Ascending aorta (tissue), 2 donors: ENCODE data around the gene RPRM. TPM values are rescaled to one million over a fixed set of nuclear protein-coding genes. Genes with fewer than 3 reads are reported as not detected.

Experiments
- DNase-seq, 2 donors: peaks; one replicate each; pipeline ENCODE4 v3.0.0-alpha.2; 2019; ENCODE audit warnings: low spot score in 2 of 2
- H3K27ac ChIP-seq, 2 donors: fragments of 200-600 bp; sonication (generic); one replicate each; pipeline ENCODE4 v1.5.1; 2016 to 2017; ENCODE audit warnings: mild to moderate bottlenecking in 1 of 2
- H3K27me3 ChIP-seq: fragments of 200-600 bp; sonication (generic); one replicate; pipeline ENCODE4 v1.5.1; 2017
- H3K36me3 ChIP-seq, 2 donors: fragments of 200-600 bp; sonication (generic); one replicate each; pipeline ENCODE4 v1.5.1; 2016
- H3K4me1 ChIP-seq, 2 donors: fragments of 200-600 bp; sonication (generic); one replicate each; pipeline ENCODE4 v1.5.1; 2016 to 2017; ENCODE audit warnings: mild to moderate bottlenecking in 1 of 2
- H3K4me3 ChIP-seq, 2 donors: fragments of 200-600 bp; sonication (generic); one replicate each; pipeline ENCODE4 v1.5.1; 2016 to 2017; ENCODE audit warnings: mild to moderate bottlenecking in 1 of 2
- H3K9me3 ChIP-seq, 2 donors: fragments of 200-600 bp; sonication (generic); one replicate each; pipeline ENCODE4 v1.5.1; 2016
- intact Hi-C: fragments of 100-400 bp; cut with DNase I; formaldehyde crosslinking; loops from one replicate; pipeline ENCODE4 v1.15.1; 2023
- total RNA-seq: library from RNA; depleted of rRNA; stranded (reverse); fragments of >200 nt; gene quantifications from one replicate; pipeline ENCODE4 v1.1.0, GENCODE V29; 2016
- TF ChIP-seq, protein P1 (sequence below), 3 experiments: fragments of 200-600 bp in 2 of 3; fragments of 450-650 bp in 1 of 3; sonication (generic) in 2 of 3; IDR thresholded peaks; one replicate each; pipeline ENCODE4 v1.5.1; 2016 to 2019; ENCODE audit warnings: antibody characterized with exemption in 3 of 3, mild to moderate bottlenecking in 1 of 3, moderate library complexity in 1 of 3

The RPRM gene
- total RNA-seq, 1 donor from 2014 or later, result not detected

- TF ChIP-seq, protein P1, sequence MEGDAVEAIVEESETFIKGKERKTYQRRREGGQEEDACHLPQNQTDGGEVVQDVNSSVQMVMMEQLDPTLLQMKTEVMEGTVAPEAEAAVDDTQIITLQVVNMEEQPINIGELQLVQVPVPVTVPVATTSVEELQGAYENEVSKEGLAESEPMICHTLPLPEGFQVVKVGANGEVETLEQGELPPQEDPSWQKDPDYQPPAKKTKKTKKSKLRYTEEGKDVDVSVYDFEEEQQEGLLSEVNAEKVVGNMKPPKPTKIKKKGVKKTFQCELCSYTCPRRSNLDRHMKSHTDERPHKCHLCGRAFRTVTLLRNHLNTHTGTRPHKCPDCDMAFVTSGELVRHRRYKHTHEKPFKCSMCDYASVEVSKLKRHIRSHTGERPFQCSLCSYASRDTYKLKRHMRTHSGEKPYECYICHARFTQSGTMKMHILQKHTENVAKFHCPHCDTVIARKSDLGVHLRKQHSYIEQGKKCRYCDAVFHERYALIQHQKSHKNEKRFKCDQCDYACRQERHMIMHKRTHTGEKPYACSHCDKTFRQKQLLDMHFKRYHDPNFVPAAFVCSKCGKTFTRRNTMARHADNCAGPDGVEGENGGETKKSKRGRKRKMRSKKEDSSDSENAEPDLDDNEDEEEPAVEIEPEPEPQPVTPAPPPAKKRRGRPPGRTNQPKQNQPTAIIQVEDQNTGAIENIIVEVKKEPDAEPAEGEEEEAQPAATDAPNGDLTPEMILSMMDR (IDR thresholded peaks at IDR 0.05), result no peak
- Histone ChIP-seq H3K27me3 (no peaks in the 10 kb centered on the region), H3K27ac (no peak overlapping the region), H3K4me1 (no peaks in the 10 kb centered on the region), H3K9me3 (no peaks in the 10 kb centered on the region), H3K36me3 (no peaks in the 10 kb centered on the region), H3K4me3 (no peak overlapping the region)
- intact Hi-C loops, result no loop called here
- no peak for DNase-seq
These were observed 7.7 kb downstream of the RPRM start for GRCh38 chr2:153470867-153471266.

- H3K4me1 ChIP-seq, result no peaks in the 10 kb centered on the region
- no peak for DNase-seq
- no peaks in the 10 kb centered on the region for H3K36me3 ChIP-seq
- no peak overlapping the region for H3K4me3 ChIP-seq
- TF ChIP-seq, protein P1 (IDR thresholded peaks at IDR 0.05), result no peak
- H3K9me3 ChIP-seq, result no peaks in the 10 kb centered on the region
- intact Hi-C loops, result no loop called here
- no peaks in the 10 kb centered on the region for H3K27me3 ChIP-seq
- no peak overlapping the region for H3K27ac ChIP-seq
These were observed 14.2 kb downstream of the RPRM start for GRCh38 chr2:153464395-153464794.

GRCh38 chr2:153462338-153462859 is 16.2 kb downstream of the RPRM start:
- TF ChIP-seq, protein P1 (IDR thresholded peaks at IDR 0.05), result no peak
- Histone ChIP-seq H3K27ac (no peak overlapping the region), H3K4me3 (no peak overlapping the region), H3K27me3 (no peaks in the 10 kb centered on the region), H3K9me3 (no peaks in the 10 kb centered on the region), H3K4me1 (no peaks in the 10 kb centered on the region), H3K36me3 (no peaks in the 10 kb centered on the region)
- intact Hi-C loops, result no loop called here
- DNase-seq, result no peak

DNA sequence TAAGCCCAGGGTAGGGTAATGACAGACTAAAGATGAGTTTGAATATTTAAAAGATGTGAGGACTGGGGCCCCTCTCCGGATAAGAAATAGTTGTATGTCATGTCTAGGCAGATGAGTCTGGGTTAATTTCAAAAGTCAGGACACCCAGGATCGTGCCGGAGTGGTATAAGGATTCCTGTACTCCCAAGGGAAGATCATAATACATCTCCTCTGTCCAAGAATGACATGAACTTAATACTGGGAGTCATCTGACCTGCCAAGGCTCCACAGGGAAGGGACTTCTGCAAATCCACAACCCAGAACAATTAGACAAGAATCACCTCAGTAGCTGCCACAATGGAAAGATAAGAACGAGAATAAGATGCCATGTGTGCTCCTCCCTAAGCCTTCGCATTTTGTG is 17.1 kb downstream of the RPRM start:
- intact Hi-C loops, result no loop called here
- Histone ChIP-seq H3K36me3 (no peaks in the 10 kb centered on the region), H3K9me3 (no peaks in the 10 kb centered on the region)

GRCh38 chr2:153455861-153456260 is 22.7 kb downstream of the RPRM start:
- Histone ChIP-seq H3K27me3 (no peaks in the 10 kb centered on the region), H3K27ac (no peak overlapping the region), H3K4me1 (no peaks in the 10 kb centered on the region), H3K36me3 (no peaks in the 10 kb centered on the region), H3K4me3 (no peak overlapping the region), H3K9me3 (no peaks in the 10 kb centered on the region)
- DNase-seq, result no peak
- TF ChIP-seq, protein P1 (IDR thresholded peaks at IDR 0.05), result no peak
- intact Hi-C loops, result no loop called here

More for the DNA sequence above, 17.1 kb downstream of the RPRM start:
- no peak overlapping the region for H3K27ac ChIP-seq
- DNase-seq, result no peak
- TF ChIP-seq, protein P1 (IDR thresholded peaks at IDR 0.05), result no peak
- no peak overlapping the region for H3K4me3 ChIP-seq
- no peaks in the 10 kb centered on the region for H3K4me1 ChIP-seq
- no peaks in the 10 kb centered on the region for H3K27me3 ChIP-seq

GRCh38 chr2:153455403-153455802 is 23.2 kb downstream of the RPRM start:
- H3K4me3 ChIP-seq, result no peak overlapping the region
- H3K27me3 ChIP-seq, result no peaks in the 10 kb centered on the region
- no peaks in the 10 kb centered on the region for H3K4me1 ChIP-seq
- no peaks in the 10 kb centered on the region for H3K36me3 ChIP-seq
- TF ChIP-seq, protein P1 (IDR thresholded peaks at IDR 0.05), result no peak
- H3K27ac ChIP-seq, result no peak overlapping the region
- intact Hi-C loops, result no loop called here
- no peak for DNase-seq
- H3K9me3 ChIP-seq, result no peaks in the 10 kb centered on the region
